Inferior parietal cortex (tissue), 1 donor: ENCODE measurements around the gene KCNK15.
"Not testable (repeated sequence)": the region's sequence is repeated elsewhere in the genome, so short reads cannot be mapped to it uniquely, and the experiment has no call there.

Experiments
- DNase-seq: peaks from one replicate; pipeline ENCODE4 v3.0.0-alpha.2; 2016; ENCODE audit errors: extremely low spot score

Gene KCNK15

DNA sequence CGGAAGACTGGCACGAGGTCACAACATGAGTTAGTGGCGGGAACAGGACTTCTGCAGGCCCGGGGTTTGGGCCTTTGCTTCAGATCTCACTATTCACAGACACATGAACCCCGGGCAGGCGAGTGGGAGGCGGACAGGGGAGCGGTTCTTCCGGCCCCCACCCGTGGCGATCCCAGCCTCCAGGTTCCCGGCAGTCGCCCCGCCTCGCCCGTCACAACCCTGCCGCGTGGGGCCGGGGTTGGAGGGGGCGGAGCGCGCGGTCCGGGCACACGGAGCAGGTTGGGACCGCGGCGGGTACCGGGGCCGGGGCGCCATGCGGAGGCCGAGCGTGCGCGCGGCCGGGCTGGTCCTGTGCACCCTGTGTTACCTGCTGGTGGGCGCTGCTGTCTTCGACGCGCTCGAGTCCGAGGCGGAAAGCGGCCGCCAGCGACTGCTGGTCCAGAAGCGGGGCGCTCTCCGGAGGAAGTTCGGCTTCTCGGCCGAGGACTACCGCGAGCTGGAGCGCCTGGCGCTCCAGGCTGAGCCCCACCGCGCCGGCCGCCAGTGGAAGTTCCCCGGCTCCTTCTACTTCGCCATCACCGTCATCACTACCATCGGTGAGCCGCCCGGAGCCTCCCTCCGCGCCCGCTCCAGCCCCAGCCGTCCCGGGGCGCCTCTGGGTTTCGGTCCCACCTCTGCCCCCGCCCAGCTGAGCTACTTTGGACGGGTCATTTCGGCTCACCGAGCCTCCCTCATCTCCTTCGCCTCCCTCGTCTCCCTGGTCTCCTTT, at the start of gene KCNK15:
Gene KCNK15 (plus strand): TSS at position 268 of the 769 bp plus-strand sequence. CDS start 46 bp downstream, at position 314.
- no peak for DNase-seq

DNA sequence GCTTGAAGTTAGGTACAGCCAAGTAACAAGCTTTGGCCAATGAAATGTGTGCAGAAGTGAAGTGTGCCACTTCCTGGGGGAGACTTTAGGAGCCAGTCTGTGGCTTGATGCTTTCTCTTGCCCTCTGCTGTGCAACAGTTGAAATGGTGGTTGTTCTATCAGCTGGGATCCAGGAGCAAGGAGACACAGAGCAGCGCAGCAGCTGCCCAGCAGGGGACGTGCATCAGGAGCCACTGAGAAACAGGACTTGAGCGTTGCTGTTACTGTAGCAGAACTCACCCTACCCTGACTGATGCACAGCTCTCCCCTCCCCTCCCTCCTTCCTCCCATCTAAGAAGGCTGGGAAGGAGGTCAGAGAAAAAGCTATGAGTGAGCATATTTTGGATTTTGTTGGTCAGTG, 49.4 kb upstream of the KCNK15 start:
- DNase-seq = no peak

DNA sequence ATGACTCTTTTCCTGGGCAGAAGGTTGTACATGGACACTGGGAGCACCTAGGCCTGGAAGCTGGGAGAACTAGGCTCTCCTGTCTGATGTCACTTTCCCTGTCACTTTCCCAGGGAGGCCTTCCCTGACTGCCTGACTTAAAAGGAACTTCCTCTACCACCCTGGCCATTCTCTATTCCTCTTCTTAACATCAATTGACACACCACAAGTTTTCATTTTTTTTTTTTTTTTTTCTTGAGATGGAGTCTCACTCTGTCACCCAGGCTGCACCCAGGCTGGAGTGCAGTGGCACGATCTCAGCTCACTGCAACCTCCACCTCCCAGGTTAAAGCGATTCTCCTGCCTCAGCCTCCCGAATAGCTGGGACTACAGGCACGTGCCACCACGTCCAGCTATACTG, 48.6 kb upstream of the KCNK15 start:
- not testable (repeated sequence) for DNase-seq

DNA sequence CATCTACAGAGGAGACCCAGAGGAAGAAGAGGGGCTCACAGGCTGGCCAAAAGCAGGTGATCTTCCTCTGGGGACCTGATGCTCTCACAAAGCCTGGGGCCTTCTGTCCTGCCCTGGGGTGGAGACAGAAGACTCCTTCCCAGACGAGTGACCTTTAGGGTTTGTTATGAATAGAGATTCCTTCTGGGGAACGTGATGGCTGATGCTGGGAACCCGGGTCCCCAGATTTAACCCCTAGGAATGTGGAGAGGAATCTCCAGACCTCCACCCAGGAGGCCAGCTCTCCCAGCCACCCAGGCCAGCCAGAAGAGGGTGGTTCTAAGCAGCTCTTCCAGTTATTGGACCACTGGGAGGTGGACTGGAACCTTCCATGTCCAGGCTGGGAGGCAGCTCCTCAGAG, 47.3 kb upstream of the KCNK15 start:
- no peak for DNase-seq

DNA sequence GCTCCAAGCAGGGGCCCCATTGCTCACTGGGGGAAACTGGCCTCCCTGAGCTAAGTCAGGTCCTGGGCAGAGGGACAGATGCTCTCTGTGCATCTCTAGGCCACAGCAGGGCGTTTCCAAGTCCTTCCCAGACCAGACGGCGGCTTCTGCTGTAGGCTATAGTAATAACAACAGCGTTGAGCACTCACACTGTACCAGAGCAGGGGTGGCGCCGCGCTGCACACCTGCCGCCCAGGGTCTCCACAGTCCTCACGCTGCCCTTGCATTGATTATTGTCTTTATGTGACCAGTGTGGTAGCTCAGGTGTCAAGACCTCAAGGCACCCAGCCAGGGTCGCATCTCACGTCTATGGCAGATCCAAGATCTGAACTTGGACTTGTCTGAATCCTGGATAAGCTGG, 45.4 kb upstream of the KCNK15 start:
- DNase-seq = no peak

DNA sequence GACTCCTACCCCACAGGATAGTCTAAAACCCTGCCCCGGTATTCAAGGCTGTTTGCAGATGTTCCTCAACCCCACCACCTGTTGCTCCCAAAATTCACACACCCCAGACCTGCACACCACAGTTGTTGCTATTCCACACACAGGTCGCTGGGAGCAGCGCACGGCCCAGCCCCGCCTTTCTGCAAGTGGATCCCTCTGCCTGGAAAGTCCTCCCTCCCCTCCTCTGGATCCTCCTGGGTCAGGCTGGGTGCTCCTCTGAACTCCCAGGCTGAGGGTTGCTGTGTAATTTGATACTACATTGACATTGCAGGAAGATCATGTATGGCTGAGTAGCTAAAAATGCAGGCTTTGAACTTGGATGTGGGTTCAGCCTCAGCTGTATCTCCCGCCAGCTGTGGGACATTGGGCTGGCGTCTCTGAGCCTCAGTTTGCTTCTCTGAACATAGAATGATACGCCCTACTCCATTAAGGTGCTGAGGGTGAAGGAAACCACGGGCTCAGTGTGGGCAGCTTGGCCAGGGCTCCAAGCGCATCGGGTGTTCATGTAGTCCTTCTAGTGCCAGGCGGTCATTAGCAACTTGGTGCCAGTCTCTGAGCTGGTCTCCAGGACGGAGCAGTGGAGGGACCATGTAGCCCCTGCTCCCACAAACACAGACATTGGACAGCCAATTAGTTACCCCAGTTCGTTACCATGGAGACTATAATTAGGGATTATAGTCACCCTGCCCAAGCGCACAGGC, 44.4 kb upstream of the KCNK15 start:
- DNase-seq = no peak

DNA sequence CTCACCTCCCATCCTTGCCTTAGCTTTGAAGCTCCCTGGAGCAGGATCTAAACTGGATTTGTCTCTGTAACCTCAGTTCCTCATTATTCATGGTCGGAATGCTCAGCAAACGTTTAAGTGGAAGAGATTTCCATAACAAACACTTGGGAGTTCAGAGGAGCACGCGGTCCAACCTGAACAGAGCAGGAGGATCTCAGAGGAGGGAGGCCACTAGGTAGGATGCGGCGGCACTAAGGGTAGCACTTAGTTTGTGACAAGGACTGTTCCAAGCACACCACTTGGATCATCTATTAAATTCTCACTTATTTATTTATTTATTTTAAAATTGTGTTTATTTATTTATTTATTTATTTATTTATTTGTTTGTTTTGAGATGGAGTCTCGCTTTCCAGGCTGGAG, 43.8 kb upstream of the KCNK15 start:
- DNase-seq = no peak

DNA sequence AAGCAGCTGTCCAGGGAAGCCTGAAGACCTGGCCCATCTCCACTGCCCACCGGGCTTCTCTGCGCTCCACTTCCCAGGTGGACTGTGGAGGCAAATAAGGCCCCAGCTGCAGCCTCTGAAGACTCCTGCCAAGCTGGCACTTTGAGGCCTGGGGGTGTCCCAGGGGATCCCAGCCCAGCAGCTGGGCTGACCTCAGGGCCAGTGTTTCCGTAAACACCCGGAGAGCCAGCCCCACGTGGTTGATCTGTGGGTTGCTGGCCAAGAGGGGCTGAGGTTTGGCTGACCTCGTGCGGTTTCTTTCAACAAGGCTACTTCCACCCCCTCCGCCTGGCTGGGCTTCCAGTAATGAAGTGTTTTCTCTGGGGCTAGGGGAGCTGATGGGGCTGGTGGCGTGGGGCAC, 42.9 kb upstream of the KCNK15 start:
- peak; percentile 81 for DNase-seq

DNA sequence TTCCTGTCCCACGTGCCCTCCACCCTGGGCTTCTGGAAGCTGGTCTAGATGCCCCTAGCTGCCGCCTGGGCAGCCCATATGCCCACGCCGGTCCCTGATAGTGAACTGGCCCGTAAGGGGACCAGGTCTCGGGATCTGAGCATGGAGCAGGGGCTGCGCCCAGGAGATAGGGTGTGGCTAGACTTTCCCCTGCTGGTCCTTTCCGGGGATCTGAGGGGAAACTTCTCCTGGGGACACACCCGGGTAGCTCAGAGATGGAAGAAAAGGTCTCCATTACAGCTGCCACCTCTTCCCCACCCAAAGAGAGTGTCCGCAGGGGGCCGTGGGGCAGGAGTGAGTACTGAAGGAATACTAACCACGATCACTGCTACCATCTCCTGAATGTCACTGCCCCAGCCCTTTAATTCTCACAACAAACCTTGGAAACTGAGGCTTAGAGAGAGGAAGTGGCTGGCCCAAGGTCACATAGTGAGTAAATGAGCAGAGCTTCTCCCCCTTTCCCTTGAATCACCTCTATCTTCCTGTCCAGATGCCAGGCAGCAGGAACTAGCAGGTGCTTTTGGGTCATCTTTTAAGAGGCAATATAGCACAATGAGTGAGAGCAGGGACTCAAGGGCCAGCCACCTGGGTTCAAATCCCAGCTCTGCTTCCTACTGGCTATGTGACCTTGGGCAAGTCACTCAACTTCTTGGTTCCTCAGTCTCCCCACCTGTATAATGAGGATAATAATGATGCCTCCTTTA, 42.3 kb upstream of the KCNK15 start:
- DNase-seq = no peak

DNA sequence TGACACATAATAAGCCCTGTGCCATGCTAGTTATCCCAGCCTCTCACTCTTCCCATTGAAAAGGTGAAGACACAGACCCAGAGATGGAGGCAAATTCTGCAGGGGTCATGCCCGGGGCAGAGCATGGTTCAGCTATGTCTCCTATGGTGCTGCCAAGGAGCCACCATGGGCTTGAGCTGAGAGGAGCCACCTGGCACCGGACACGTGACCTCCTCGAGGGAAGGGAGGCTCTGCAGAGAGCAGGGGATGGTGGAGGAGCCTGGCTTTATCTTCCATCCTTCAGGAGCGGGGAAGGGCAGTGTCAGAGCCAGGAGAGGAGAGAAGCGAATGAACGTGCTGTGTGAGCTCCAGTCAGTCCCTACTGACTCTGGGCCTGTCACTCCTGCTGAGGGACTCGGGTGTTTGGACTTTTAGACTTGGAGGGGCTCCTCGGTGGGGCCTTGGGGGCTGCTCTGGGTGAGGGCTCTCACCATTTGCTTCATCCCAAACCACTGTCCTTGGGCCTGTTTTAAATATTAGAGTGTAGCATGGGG, 41.6 kb upstream of the KCNK15 start:
- no peak for DNase-seq

DNA sequence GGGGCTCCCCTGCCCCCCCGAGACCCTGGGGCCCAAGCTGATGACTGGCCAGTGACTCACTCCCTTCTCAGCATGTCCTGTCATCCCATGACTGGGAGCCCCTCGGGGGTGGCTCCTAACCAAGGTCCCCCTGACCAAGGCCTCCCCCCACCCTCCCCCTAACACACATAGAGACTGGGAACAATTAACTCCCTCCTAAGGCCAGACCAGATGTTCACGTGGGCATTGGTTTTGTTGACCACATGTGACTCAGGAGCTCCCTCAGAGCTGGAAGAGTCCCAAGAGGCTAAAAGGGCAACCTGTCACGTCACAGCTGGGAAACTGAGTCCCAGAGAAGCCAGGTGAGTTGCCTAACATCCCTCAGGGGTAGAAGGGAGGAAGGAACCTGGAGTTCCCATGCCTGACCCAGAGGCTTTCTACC, 41.1 kb upstream of the KCNK15 start:
- no peak for DNase-seq

DNA sequence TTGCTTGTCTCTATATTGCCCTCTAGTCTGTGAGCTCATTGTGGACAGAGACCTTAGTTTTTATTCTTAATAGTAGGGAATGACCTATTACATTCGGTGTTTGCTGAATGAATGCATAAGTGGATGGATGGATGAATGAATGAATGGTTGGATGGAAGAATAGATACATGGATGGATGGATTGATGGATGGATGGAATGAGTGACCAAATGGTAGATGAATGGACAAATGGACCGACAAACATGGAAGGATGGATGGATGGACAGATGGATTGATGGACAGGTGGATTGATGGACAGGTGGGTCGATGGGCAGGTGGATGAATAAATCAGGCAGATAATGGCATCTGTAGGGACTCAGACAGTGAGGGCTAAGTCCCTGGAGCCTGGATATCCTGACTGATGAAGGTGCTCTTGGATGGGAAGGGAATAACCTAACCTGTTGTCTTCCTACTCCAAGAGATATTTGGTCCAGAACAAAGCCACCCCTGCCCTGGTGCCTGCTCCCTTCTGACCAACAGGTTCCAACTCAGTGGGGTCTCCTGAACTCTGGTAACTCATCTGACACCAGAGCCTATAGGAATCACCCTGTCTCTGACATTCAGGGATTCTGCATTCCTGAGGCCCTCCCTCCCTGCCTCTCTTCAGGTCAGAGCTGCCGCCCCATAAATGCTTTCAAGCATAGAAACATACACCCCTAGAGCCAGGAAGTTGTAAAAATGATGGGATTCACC, 40.1 kb upstream of the KCNK15 start:
- DNase-seq = no peak

DNA sequence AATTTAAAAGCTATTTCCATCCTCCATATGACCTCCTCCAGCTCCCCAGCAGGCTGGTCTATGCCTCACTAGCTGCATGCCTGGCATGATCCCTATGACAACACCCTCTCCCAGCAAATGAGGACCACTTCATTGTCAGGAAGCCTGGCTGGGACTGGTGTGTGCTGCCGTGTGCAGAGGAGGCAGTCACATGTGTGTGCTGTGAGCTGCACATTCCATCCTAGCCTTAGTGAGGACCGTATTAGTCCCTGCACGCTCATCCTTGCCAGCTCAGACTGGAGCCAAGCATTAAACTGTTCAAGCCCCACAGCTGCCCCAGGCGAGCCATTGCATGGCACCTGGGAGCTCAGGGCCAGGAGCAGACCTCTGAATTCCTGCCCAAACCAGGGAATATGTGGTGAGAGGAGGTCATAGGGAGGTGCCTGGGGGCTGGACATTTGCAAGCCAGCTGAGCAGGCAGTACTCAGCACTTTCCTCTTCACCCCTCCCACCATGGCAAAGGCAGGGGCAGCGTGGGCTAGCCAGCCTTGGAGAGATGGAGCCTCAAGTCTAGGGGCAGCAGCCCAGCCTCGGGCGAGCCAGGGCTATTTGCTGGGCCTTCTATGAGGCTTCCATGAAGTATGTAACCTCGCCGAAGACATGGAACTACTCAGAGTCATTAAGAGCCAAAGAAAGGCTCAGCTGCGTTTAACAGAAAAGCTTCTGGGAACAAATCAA, 39.2 kb upstream of the KCNK15 start:
- no peak for DNase-seq

DNA sequence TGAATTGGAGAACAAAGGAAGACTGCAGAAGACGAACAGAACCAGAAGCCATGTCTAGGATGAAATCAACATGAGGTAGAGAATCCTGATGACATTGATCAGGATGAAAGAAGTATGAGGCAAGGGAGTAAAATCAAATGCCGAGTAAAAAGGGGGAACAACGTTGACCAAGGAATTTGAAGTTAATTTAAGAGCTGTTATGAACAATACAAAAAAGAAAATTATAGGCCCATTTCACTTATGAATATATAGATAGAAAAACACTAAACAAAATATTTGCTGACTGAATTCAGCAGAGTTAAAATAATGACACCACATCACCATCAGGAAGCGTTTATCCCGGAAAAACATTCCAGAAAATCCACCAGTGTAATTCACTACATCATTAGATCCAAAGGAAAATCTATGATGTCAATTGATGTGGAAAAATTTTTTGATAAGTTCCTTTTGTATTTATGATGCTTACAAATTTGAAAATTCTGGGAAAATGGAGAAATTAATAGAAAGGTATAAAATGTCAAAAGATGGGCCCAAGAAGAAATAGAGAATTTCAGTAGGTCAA, 38.6 kb upstream of the KCNK15 start:
- DNase-seq = no peak

DNA sequence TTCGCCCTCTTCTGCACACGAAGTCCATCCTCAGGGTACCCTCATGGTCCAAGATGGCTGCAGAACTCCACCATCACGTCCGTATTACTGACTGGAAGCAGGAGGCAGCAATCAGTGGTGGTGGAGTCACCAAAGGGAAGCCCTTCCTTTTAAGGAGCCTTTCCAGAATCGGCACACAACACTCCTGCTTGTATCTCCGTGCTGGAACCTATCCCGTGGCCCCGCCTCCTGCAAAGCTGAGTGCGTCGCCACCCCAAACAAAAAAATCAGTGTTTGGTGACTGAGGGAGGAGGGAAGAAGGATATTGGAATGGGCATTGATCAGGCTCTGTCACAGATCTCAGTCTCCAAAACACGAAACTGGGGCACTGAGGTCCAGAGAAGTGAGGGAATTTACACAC, 36.3 kb upstream of the KCNK15 start:
- DNase-seq = no peak

DNA sequence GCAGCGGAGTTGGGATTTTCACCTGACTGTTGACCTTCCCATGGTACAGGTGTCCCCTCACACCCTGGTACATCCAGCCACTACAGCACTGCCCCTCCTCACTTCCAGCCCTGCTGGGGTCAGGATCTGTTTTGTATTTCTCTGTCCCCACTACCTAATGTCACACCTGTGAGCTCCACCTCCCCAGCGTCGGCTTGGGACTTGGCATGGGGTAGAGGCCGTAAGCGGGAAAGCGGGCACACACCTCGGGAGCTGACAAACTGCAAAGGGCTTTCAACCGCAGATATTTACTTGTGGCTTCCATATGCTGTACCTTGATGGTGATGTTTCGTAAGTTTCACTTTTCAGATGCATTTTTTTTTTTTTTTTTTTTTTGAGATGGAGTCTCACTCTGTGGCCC, 35.9 kb upstream of the KCNK15 start:
- DNase-seq = no peak

DNA sequence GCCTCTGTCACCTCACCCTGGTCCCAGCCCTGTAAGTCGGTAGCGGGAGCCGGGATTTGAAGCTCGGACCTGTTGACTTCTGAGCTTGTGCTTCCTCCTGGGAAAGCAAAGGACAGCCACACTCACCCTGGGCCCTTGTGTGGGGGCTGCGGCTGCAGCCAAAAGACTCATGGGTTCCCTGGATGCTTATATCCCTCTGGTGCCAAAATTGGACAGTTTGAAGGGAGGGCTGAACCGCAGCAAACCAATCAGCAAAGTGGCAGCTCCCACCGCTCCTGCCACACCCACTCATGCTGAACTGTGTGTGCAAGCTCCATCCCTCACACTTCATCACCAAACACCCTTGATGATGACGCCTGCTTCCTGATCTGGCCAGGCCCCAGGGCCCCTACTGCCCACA, 34.4 kb upstream of the KCNK15 start:
- DNase-seq = no peak

DNA sequence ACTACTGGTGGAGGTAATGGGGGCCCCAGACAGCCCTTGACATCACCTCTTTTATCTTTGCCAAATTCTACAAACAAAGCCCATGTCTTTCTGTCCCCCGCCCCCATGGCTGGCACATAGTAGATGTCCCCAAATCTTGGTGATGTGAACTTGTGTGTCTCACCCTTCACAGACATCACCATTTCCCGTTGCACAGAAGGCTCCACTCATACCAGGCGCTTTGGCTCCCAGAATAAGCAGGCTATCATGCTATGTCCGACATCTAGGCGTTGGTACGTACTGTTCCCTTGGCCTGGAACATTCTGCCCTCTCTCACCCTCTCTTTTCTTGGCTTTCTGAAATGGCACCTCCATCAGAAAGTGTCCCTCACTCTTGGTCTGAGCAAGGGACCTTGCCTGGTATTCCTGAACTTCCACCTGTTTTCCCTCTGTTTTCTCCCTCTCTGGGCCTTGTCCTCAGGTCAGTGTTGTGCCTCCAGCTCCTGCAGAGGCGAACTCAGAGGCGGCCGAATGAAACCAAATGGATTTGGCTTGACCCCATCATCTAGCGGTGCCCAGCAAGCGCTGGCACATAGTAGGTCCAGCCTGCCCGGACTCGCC, 31.5 kb upstream of the KCNK15 start:
- no peak for DNase-seq

DNA sequence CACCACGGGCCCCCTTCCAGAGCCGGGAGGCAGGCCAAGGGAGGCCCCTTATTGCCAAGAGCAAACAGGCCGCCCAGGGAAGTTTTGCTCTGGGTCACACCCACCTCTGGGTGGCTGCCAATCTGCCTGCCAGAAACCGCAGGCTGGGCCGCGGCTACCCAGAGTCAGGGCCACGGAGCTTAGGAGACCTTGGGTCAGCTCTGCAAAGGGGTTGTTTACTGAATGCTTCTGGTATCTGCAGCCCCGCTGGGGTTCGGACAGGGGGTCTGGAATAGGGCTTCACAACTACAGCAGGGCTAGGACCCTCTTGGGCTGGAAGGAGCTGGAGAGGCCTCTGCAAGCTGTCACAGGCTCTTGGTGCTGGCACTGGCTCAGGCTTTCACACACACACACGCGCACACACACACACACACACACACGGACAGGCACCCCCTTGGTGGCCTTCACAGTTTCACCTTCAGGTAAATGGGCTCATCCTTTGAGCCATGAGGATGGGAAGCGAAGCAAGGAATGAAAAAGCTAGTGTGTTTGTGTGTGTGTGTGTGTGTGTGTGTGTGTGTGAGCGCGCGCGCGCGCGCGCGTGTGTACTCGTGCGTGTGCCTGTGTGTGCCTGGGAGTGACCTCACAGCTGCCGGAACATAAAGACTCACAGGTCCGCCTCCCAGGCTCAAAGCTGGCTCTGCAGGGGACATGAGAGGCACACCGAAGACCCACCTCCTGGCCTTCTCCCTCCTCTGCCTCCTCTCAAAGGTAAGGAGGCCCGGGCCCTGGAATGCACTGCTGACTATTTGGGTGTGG, 30.8 kb upstream of the KCNK15 start, which contains the start of gene CCN5:
Gene CCN5 (plus strand): TSS at position 669 of the 798 bp plus-strand sequence. CDS start 22 bp downstream, at position 691.
- DNase-seq = peak; percentile 45
